Activated CD4-positive, alpha-beta T cell treated with anti-CD3 and anti-CD28 coated beads for 48 hours (primary cell): ENCODE results near the gene PCSK1.
"Not testable (repeated sequence)": the region's sequence is repeated elsewhere in the genome, so short reads cannot be mapped to it uniquely, and the experiment has no call there.

Experiments
- DNase-seq: peaks from one replicate; pipeline ENCODE4 v3.0.0-alpha.2; 2020

The PCSK1 gene

DNA sequence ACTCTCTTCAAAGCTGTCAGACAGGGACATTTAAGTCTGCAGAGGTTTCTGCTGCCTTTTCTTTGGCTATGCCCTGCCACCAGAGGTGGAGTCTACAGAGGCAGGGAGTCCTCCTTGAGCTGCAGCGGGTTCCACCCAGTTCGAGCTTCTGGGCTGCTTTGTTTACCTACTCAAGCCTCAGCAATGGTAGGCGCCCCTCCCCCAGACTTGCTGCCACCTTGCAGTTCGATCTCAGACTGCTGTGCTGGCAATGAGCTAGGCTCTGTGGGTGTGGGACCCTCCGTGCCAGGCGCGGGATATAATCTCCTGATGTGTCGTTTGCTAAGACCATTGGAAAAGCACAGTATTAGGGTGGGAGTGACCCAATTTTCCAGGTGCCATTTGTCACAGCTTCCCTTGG lies 65.7 kb downstream of the PCSK1 start:
- not testable (repeated sequence) for DNase-seq

DNA sequence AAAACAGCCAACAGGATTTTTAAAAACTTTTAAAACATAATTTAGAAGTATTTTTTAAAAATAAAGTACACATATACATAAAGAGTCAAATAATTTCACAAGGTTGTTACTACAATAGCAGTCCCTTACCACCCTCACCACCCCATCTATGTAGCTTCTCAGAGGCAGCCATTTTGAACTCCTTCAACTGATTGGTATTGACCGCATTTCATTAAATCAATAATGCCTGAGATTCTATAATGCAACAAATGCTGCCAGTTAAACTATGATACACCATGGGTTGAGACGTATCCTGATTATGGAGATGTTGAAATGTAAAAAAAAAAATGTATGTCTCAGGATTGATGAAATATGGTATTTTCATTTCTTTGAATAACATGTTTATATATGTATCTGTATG lies 78.8 kb downstream of the PCSK1 start:
- no peak for DNase-seq

DNA sequence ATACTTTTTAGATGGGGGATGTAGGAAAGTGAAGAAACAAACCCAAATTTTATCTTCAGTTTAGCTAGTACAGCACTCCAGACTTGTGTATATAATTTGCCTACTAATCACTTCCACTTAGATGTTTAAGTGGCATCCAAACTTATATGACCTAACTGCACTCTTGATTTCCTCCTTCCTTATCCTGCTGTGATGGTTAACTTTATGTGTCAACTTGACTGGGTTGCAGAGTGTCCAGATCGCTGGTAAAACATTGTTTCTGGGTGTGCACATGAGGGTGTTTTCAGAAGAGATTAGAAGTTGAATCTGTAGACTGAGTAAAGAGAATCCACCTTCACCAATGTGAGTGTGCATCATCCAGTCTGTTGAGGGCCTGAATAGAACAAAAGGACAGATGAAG lies 79.8 kb downstream of the PCSK1 start:
- DNase-seq, result no peak

DNA sequence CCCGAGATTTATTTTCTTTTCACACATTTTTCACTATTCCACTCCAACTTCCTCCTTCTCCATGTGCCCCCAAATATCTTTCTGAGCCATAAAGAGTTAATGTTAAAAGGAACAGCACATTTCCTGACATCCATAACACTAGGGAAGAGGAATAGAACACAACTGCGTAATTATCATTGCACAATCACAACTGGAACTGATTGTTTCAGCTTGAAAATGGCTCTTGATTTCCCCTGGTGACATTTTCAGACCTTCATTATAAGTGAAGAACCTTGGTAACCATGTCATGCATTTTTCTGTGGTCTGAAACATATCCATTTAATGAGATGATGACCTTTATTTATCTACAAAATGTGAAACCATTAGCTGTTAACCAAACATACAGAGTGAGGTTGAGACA lies 82.4 kb downstream of the PCSK1 start:
- DNase-seq, result no peak

DNA sequence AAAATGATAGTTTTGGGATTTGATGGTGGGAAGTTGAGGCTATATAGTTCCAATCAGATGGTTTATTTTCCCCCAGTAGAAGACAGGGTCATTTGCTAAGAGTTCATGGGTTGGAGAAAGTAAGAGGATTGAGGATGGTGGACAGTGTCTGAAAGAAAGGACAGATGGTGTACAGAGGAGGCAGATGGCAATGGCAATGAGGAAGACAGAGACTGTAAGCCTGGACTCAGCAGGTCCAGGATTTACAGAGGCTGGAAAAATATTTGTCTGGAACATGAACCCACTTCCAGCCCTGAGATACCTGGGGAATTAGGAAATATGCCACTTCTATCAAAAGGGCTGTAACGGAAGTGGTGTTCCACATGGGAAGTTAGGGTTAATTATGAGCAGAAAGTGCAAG lies 84.5 kb downstream of the PCSK1 start:
- DNase-seq, result no peak

DNA sequence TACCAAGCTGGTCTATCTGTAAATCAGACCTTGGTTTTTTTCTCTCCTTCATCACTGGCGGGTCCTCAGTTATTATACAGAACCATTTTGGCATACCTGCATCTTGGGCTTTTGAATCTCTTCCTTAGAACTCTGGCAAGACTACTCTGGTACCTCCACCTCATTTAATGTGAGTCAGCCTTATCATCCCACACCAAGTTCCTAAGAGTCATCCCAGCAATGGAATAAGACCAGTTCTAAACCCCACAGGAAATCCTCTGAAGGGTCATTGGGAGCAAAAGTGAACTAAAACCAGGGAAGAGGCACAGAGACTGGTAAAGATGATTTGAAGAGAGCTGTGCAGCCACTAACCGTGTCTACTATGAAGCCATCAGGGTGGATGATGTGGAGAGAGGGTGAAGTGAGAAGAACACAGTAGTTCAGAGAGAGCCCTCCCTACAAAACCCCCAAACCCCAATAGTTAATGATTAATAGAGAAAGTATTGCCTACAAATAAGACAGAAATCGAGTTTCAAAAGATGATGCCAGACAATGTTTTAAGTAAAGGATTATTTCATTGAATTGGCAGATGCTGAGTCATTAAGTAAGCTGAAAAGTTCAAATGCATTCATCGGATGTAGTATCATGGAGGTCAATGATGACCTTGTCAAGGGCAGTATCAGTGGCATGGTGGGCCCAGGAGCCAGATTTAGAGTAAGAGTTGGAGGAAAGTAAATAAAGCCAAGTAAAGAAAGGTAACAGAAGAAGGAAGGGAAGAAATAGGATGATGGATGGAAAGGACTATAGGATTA lies 85.4 kb downstream of the PCSK1 start:
- DNase-seq, result no peak

DNA sequence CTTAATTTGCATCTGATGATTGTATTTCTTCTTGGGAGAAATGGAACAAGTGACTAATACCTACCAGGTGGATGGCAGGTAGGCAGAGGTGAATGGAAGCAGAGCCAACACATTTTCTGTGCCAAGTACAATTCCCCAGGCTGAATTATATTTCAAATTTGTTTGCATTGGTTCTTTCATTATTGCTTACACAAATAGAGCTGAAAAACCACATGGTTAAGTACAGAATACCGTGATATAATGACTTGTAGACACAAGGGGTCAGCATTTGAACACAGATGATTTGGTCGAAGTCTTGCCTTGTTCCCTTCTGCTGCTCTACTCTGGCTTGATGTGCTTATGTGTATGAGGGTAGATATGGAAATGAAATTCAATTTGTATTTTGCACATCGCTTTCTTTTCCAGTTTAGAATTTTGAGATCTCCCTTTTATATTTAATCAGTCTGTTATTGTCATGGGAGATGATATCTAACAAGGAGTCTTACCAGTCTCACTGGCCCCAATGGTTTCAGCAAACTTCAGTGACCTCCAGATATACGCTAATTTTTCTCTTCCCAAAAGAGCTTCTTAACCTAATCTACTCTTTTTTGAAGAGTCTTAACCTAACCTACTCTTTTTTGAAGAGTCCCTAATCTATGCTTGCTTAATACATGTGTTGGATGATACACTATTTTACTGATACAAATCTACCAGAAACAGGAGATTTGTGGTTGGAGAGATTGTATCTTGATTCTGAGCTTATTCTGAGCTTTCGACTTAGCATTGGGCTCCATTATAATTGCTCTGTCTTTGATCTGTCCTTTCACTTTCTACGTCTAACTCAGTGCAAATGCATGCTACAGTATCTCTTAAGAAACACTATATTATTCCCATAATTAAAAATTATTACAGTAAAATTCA lies 88.1 kb downstream of the PCSK1 start:
- DNase-seq, result no peak

DNA sequence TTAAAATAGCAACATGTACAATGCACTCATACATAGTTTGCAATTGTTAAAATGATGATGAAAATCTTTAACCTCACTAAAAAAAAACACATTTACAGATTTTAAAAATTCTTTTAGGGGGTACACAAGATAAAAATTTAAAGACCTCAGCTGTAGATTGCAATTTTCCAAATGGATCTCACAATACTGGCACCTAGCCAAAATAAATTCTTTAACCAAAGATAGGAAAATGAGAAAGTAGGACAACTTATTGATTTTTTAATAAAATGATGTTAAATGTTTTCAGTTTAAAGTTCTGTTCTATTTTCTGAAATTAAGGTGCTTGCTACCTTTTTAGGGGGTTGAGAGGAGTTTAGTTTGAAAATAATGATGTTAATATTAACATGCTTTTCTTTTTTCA lies 90.0 kb downstream of the PCSK1 start:
- no peak for DNase-seq

DNA sequence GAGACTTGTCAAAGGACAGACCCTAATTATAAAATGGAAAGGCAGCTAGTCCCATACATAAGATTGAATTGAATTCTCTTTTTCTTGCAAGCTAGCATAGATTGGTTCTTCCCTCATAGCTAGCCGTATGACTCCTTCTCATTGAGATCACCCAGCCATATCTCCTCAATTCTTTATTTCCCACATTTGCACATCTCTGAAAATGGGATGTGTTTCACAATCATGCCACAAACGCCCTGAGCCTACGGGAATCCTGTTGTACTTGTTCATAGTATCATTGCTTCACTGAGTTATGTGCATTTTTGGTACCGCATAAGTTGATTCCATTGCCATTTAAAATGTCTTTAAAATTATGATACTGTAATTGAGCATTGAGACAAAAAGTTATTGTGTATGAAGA lies 90.5 kb downstream of the PCSK1 start:
- DNase-seq, result no peak
